ENCODE results near the gene RIOX2. TPM values are rescaled to one million over a fixed set of nuclear protein-coding genes. Genes with fewer than 3 reads are reported as not detected.

RIOX2 gene
- total and polyA plus RNA-seq, 2 experiments from 2014 or later, result 29.1 to 36.4 TPM

DNA sequence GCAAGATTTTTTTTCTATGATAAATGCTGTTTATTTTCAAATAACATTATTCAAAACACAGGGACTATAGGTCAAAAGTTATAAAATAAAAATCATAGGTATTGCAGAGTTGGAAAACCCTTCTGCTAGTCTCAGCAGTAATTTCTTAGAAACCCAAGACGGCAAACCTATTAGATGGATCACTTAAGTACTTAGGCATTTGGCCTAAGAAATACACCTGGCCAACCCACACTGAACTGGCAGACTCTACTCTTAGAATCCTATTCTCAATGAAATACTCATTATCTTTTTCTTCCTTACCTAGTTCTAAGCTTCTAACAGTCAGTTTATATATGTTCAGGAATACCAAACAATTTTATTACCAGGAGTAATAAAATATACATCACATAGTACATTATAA, 30.5 kb upstream of the RIOX2 start:
- no peak for DNase-seq
- TF ChIP-seq EZH2 (IDR thresholded peaks at IDR 0.05; ENCODE audit: insufficient read depth, poor library complexity, severe bottlenecking), result no peak
- no peak for TF ChIP-seq EZH2phosphoT487 (IDR thresholded peaks at IDR 0.05; ENCODE audit: insufficient read depth, low read depth)
- in situ Hi-C loops (cut with MboI), result no loop called here
- Histone ChIP-seq H3K27ac (no peak overlapping the region), H3F3A (ENCODE audit: insufficient read depth) (no peaks in the 10 kb centered on the region), H3K9me3 (ENCODE audit: low read depth) (no peaks in the 10 kb centered on the region), H3K9ac (no peak overlapping the region), H3K4me3 (no peak overlapping the region), H3K36me3 (ENCODE audit: low read depth) (no peaks in the 10 kb centered on the region), H2AFZ (no peak overlapping the region), H3K9me2 (ENCODE audit: insufficient read depth) (no peaks in the 10 kb centered on the region), H3K4me2 (ENCODE audit: unreplicated experiment) (no peak overlapping the region), H3K4me1 (ENCODE audit: insufficient read depth) (no peaks in the 10 kb centered on the region), H4K20me1 (ENCODE audit: insufficient read depth) (no peaks in the 10 kb centered on the region), H3K27me3 (replicated peaks; ENCODE audit: insufficient read depth) (no peaks in the 10 kb centered on the region; the same call in 1 of the 2 replicates), H3K79me2 (ENCODE audit: insufficient read depth) (no peaks in the 10 kb centered on the region)
- WGBS, 2 experiments (ENCODE audit: low coverage in 1 of 2, low lambda C conversion rate in 2 of 2, missing lambda C conversion rate in 2 of 2), result 73 to 86% methylated on average over 1 of the region's 1 CpG

DNA sequence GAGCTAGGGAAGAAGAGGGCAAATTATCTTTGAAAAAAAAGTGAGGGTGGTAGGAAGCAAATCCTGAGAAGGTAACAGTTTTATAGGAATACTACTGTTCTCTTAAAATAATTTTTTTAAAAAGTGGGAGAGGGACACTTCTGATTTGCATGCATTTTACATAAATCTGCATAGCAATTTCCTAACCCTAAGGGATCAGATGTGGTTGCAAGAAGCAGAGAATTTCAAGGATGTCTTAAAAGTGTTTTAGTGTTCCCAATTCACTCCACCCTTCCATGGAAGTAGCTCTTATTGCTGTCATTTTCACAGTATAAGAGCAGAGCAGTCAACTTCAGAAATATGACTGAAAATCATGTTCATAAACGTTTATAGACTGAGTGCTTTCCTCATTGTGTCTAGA, 27.8 kb upstream of the RIOX2 start:
- no peaks in the 10 kb centered on the region for H3K79me2 ChIP-seq (ENCODE audit: insufficient read depth)
- H2AFZ ChIP-seq, result no peak overlapping the region
- H3K4me3 ChIP-seq, result no peak overlapping the region
- no peaks in the 10 kb centered on the region for H3K36me3 ChIP-seq (ENCODE audit: low read depth)
- WGBS, 2 experiments (ENCODE audit: low coverage in 1 of 2, low lambda C conversion rate in 2 of 2, missing lambda C conversion rate in 2 of 2), result 8 to 9% methylated on average over 1 of the region's 1 CpG
- TF ChIP-seq EZH2 (IDR thresholded peaks at IDR 0.05; ENCODE audit: insufficient read depth, poor library complexity, severe bottlenecking) (no peak), EZH2phosphoT487 (IDR thresholded peaks at IDR 0.05; ENCODE audit: insufficient read depth, low read depth) (no peak)
- H3K4me1 ChIP-seq (ENCODE audit: insufficient read depth), result no peaks in the 10 kb centered on the region
- DNase-seq, result no peak
- H3K9me2 ChIP-seq (ENCODE audit: insufficient read depth), result no peaks in the 10 kb centered on the region
- in situ Hi-C loops (cut with MboI), result no loop called here
- no peaks in the 10 kb centered on the region; the same call in 1 of the 2 replicates for H3K27me3 ChIP-seq (replicated peaks; ENCODE audit: insufficient read depth)
- no peak overlapping the region for H3K4me2 ChIP-seq (ENCODE audit: unreplicated experiment)
- H3K9me3 ChIP-seq (ENCODE audit: low read depth), result no peaks in the 10 kb centered on the region
- H3F3A ChIP-seq (ENCODE audit: insufficient read depth), result no peaks in the 10 kb centered on the region
- H3K27ac ChIP-seq, result no peak overlapping the region
- H4K20me1 ChIP-seq (ENCODE audit: insufficient read depth), result no peaks in the 10 kb centered on the region
- no peak overlapping the region for H3K9ac ChIP-seq

- DNase-seq, result no peak
- in situ Hi-C loops (cut with MboI), result no loop called here
These were observed 26.9 kb upstream of the RIOX2 start for GRCh38 chr3:97999103-97999502.

DNA sequence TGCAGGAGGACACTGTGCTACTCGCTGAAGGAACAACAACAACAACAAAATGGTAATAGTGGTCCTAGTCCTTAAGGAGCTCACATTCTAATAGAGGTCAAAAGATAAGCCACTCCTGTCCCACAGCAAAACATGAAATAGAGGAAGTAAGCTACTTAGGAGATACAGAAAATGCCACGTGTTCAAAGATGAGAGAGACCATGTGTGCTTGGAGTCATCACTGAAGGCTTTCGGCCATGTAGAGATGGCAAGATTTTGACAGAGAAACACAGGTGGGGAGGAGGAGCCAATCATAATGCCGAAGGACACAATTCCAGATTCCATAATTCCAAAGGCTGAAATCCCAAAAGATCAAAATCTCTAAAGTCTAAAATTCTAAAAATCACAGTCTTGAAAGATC, 24.8 kb upstream of the RIOX2 start:
- no peaks in the 10 kb centered on the region for H3K9me2 ChIP-seq (ENCODE audit: insufficient read depth)
- no peak overlapping the region for H3K4me2 ChIP-seq (ENCODE audit: unreplicated experiment)
- no peak for TF ChIP-seq EZH2phosphoT487 (IDR thresholded peaks at IDR 0.05; ENCODE audit: insufficient read depth, low read depth)
- TF ChIP-seq EZH2 (IDR thresholded peaks at IDR 0.05; ENCODE audit: insufficient read depth, poor library complexity, severe bottlenecking), result no peak
- H3K9me3 ChIP-seq (ENCODE audit: low read depth), result no peaks in the 10 kb centered on the region
- H3K27ac ChIP-seq, result no peak overlapping the region
- no peaks in the 10 kb centered on the region; the same call in 1 of the 2 replicates for H3K27me3 ChIP-seq (replicated peaks; ENCODE audit: insufficient read depth)
- no peaks in the 10 kb centered on the region for H3K79me2 ChIP-seq (ENCODE audit: insufficient read depth)
- H3K36me3 ChIP-seq (ENCODE audit: low read depth), result no peaks in the 10 kb centered on the region
- in situ Hi-C loops (cut with MboI), result no loop called here
- no peaks in the 10 kb centered on the region for H4K20me1 ChIP-seq (ENCODE audit: insufficient read depth)
- no peak overlapping the region for H2AFZ ChIP-seq
- H3K4me1 ChIP-seq (ENCODE audit: insufficient read depth), result no peaks in the 10 kb centered on the region
- 55 to 57% methylated on average over 4 of the region's 4 CpGs for WGBS, 2 experiments (ENCODE audit: low coverage in 1 of 2, low lambda C conversion rate in 2 of 2, missing lambda C conversion rate in 2 of 2)
- no peak for DNase-seq
- no peak overlapping the region for H3K4me3 ChIP-seq
- no peak overlapping the region for H3K9ac ChIP-seq
- no peaks in the 10 kb centered on the region for H3F3A ChIP-seq (ENCODE audit: insufficient read depth)

More at GRCh38 chr3:97999103-97999502, 26.9 kb upstream of the RIOX2 start:
- Histone ChIP-seq H3K36me3 (ENCODE audit: low read depth) (no peaks in the 10 kb centered on the region), H3F3A (ENCODE audit: insufficient read depth) (no peaks in the 10 kb centered on the region), H4K20me1 (ENCODE audit: insufficient read depth) (no peaks in the 10 kb centered on the region), H3K9me2 (ENCODE audit: insufficient read depth) (no peaks in the 10 kb centered on the region), H2AFZ (no peak overlapping the region), H3K27ac (no peak overlapping the region), H3K4me2 (ENCODE audit: unreplicated experiment) (no peak overlapping the region), H3K9me3 (ENCODE audit: low read depth) (no peaks in the 10 kb centered on the region), H3K4me3 (no peak overlapping the region), H3K27me3 (replicated peaks; ENCODE audit: insufficient read depth) (no peaks in the 10 kb centered on the region; the same call in 1 of the 2 replicates), H3K4me1 (ENCODE audit: insufficient read depth) (no peaks in the 10 kb centered on the region), H3K79me2 (ENCODE audit: insufficient read depth) (no peaks in the 10 kb centered on the region), H3K9ac (no peak overlapping the region)
- 53 to 55% methylated on average over 5 of the region's 5 CpGs for WGBS, 2 experiments (ENCODE audit: low coverage in 1 of 2, low lambda C conversion rate in 2 of 2, missing lambda C conversion rate in 2 of 2)
- no peak for TF ChIP-seq EZH2 (IDR thresholded peaks at IDR 0.05; ENCODE audit: insufficient read depth, poor library complexity, severe bottlenecking)
- TF ChIP-seq EZH2phosphoT487 (IDR thresholded peaks at IDR 0.05; ENCODE audit: insufficient read depth, low read depth), result no peak

All from GM23248 (cell line).